Activated CD8-positive, alpha-beta memory T cell treated with anti-CD3 and anti-CD28 coated beads, Interleukin-2, amount 50 U/mL, for 1 hour (primary cell): ENCODE data around the gene COA8.

ENCODE experiments used
- DNase-seq: peaks from one replicate; pipeline ENCODE4 v3.0.0-alpha.2; 2020; ENCODE audit errors: extremely low read depth

COA8 gene

DNA sequence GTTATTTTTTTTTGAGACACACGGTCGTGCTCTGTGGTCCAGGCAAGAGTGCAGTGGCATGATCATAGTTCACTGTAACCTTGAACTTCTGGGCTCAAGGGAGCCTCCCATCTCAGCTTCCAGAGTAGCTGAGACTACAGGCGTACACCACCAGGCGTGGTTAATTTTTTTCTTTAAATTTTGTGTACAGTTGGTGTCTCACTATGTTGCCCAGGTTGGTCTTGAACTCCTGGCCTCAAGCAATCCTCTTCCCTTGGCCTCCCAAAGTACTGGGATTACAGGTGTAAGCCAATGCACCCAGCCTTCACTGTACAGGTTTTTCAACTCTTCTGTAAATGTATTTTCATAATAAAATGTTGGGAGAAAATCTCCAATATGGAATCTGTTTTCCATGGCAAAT is 60.5 kb downstream of the COA8 start:
- DNase-seq: no peak

DNA sequence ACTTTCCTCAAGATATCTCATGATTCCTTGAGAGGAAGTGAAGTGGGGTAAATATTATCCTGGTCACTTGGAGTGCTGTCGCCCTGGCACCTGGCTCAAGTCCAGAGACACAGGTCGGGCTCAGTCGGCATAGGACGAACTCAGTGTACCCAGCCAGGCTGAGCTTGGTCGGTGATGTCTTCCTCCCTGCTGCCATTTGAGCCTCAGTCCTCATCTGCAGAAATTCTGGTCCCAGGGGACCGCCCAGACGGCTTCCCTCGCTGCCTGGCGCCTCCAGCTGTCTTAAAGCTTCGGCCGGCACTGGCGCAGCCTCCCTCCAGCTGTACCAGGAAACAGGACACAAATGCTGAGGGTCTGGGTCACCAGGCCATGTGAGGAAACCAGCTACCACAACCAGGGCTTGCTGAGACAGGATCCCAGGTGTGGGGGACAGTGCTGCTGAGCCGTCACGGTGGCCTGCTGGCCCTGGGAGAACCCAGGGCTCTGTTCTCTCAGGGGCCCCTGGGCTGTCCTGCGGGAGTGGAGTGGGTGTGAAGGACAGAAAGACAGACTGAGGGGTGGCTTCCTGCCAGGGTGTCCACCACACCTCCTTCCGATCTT is 61.2 kb downstream of the COA8 start:
- DNase-seq: no peak

DNA sequence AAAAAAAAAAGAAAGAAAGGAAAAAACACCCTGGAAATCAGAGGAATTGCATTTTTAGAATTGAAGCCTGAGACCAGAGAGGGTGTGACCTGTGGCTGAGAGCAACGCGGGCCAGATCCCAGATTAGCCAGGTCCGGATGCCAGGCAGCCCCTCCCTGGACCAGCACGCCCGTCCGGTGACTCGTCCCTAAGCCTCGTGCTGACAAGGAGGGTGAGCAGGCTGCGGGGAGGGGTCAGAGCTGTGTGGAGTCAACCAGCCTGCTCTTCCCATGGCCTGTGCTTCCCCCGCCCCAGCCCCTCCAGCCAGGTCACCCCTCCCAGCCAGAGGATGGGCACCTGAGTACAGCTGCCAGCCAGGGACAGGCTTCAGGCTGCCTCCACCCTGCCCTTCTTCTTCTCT is 62.1 kb downstream of the COA8 start:
- DNase-seq: no peak

DNA sequence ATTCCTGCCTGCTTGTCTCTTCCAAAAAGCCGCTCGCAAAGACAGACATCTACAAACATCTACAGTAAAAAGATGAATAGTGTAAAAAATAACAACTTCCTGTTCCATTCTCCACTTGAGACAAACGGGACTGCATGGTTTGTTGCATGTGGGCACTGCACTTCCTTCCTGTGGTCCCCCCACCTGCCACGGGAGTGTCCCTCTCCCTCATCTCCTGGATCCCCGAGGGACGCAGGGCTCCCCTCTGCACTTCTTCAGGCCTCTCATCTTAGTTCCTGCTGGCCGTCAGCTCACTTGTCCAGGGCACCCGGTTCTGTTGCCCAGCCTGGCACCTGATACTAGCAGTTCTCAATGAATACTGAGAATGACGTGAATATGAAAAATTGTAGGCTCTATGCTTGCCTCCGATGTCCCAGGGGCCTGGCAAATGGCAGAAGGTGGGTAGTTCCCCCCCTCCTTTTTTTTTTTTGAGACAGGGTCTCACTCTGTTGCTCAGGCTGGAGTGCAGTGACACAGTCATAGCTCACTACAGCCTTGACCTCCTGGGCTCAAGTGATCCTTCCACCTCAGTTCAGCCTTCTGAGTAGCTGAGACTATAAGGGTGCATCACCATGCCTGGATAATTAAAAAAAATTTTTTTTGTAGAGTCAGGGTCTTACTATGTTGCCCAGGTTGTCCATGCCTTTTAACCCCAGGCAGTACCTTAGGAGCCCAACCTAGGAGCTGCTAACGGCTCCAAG is 62.8 kb downstream of the COA8 start:
- no peak for DNase-seq

DNA sequence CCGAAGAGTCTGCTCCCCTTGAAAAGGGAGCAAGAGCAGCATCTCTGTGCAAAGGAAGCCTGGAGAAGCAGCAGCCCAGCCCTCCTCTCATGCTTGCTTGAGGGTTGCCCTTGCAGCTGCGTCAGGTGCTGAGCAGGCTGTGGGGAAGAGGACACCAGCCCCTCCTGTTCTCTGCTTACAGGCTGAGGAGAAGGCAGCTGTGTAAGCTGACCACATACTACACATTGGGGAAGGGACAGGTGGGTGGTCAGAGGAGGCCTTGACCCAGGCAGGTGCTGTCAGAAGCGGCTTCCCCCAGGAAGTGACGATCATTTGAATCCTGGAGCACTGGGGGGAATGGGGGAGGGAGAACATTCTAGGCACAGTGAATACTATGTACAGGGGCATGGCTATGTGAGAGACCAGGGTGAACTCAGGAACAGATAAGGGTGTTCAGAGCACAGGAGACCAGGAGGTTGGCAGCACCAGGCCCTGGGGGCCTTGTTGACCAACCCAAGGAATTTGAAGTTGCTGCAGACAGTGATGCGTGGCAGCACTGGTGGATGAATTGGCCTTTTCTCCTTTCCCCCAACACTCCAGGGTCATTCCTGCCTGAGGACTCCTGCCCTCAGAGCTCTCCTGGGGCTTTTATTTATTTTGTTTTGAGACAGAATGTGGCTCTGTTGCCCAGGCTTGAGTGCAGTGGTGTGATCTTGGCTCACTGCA is 63.5 kb downstream of the COA8 start:
- DNase-seq: no peak

DNA sequence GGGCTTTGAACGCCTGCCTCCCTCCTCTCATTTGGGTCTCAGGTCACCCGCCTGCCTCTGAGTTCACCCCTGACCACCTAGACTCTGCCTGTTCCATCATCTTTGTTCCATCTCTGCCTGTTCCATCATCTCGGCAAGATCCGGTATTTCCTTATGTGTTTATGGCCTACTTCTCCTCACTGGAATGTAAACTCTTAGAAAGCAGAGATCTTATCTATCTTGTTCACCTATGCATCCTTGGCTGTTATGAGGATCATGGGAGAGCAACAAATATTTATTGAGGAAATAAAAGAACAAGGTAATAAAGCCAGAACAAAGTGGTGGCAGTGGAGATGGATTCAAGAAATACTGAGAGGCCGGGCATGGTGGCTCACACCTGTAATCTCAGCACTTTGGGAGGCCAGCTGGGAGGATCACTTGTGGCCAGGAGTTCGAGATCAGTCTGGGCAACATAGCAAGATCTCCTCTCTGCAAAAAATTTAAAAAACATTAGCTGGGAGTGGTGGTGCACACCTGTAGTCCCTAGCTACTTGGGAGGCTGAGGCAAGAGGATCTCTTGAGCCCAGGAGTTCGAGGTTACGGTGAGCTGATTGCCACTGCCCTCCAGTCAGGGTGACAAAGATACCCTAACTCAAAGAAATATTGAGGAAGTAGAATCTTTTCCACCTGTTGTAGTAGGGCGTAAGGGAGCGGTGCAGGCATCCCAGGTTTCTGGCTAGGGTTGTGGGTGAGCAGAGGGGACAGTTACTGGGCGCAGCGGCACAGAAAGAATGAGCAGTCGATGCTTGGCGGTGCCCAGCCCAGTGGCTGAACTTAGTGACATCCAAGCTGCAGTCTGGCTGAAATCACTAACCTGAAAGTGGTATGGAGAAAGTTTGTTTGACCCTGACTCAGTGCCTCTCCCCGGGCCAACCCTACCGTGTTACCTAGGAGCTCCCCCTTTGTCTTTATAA is 64.6 kb downstream of the COA8 start:
- no peak for DNase-seq

DNA sequence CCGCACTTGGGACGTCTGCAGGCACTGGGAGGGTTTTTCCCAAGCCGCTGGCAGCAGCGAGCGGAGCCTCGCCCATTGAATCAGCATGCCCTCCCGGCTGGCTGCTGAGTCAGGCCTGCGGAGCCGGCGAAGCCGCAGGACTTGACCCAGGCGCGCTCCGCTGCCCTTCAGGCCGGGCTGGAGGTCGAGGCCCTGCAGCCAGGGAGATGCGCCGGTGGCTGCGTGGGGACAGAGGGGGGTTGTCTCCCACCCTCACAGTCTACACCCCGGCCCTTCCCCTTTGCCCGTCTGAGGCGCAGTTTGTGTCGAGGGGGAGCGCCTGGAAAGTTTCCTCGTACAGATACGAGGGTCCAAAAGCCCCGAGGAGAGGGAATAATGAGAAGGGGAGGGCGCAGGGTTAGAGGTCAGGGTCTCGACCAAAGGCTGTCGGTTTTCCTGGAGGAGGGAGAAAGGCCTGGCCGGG is 65.5 kb downstream of the COA8 start:
- no peak for DNase-seq

DNA sequence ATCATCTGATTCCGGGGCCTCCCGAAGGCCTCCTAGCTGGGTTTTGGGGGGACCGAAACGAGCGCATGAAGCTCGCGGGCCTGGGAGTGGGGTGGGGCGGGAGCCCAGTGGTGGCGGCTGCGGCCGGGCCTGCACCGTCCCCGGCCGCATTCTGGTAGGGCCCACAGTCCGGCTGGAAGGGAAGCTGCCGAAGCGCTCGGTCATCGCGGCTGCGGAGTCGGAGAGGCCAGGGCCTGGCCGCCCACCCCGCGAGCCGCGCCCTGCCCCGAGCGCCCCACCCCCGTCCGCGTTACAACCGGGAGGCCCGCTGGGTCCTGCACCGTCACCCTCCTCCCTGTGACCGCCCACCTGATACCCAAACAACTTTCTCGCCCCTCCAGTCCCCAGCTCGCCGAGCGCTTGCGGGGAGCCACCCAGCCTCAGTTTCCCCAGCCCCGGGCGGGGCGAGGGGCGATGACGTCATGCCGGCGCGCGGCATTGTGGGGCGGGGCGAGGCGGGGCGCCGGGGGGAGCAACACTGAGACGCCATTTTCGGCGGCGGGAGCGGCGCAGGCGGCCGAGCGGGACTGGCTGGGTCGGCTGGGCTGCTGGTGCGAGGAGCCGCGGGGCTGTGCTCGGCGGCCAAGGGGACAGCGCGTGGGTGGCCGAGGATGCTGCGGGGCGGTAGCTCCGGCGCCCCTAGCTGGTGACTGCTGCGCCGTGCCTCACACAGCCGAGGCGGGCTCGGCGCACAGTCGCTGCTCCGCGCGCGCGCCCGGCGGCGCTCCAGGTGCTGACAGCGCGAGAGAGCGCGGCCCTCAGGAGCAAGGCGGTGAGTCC is 66.1 kb downstream of the COA8 start, which contains the start of gene KLC1:
Gene KLC1 (plus strand): TSS at position 528 of the 819 bp plus-strand sequence. CDS start 25,354 bp downstream, outside the sequence.
- DNase-seq: peak; percentile 40

DNA sequence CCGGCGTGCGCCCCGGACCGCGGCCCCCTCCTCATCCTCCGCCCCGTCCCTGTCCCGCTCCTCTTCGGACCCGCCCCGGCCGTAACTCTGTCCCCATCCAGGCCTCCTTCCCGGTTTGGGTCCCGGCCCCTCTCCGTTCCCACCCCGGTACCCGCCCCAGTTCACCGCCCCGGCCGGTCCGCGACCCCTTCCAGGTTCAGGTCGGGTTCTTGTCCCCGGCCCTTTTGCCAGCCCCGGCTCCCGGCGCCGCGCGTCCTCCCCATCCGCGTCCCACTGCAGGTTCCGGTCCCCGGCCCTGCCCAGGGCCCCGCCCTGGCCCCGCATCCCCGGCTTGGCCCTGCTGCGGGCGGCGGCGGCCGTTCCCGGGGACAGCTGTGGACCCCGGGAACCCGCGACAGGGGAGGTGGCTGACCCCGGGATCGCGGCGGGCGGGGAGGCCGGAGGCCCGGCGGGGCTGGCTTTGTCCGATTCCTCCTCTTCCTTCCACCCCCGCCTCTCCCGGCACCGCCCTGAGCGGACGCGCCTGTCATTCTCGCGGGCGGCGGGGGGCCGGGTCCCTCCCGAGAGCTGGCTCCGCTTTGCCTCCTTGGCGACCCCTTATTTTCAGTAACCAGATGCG is 66.9 kb downstream of the COA8 start:
- no peak for DNase-seq

DNA sequence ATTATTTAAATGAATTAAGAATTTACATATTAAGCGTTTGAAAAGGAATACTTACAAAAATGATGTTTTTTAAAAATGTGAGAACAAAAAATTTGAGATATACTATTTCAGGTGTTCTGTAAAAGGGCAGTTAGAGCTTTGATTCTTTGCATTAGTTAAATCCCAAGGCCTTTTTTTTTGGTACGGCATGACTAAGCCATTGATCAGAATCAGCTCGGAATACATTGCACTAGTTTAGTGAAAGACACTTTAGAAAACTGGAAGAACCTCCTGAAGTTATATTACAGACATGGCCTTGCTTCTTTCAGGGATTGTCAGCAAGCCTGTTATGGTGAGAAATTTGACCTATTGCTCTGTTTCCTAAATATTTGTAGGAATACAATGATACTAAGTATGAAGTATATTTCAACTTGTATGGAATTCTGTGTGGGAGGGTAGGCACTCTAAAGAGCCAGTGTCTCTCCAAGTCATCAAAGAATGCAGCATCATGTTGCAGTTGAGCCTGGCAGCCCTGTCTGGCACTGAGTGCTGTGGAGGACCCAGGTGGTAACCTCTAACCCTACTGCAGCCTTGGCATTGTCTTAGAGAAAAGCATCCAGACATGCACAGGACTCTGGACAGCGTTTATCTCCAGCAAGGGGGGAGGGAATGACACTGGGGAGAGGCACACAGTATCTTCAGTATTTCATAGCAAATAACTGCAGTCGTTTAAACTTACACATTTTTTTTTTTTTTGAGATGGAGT is 67.8 kb downstream of the COA8 start:
- DNase-seq: no peak

DNA sequence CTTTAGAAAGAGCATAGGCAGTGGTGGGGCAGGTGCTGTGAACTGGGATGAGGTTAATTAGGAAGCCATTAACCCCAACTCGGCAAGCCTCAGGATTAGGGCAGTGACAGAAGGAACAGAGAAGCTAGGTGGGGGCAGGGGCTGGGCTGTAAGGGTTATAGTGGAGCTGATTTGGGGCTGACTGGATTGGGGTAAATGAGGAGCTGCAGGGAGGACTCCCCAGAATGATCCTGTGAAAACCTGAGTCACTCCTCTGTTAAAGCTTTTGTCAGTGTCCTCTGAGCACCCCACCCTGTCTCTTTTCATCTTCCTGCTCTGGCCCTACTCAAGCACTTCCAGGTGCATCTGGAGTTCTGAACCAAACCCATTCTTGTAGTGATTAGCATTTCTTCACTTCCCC is 70.6 kb downstream of the COA8 start:
- no peak for DNase-seq

DNA sequence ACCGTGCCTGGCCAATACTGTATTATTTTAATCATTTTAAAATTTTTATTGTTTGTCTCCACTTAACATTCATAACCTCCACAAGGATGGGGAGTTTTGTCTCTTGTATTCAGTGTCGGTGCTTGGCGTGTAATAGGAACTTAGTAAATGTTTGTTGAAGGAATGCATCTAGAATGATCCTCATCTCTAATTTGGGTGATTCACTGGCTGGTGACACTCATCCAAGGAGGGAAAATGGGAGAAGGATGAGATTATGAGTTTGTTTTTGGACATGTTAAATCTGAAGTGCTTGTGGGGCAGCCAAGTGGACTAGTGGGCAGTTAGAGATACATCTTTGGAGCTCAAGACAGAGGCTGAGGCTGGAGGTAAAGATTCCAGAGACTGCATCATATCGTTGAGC is 71.4 kb downstream of the COA8 start:
- DNase-seq: no peak

DNA sequence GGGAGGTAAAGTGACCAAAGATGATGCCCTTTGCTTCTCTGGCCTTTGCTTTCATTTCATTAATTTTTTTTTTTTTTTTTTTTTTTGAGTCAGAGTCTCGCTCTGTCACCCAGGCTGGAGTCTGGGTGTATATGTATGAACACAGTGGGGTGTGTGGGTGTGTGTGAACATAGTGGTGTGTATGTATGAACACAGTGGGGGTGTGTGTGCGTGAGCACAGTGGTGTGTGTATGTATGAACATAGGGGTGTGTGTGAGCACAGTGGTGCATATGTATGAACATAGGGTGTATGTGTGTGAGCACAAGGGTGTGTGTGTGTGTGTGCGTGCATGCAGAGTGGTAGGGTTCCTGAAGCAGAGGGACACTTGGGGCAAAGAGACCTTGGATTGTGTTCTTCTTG is 75.8 kb downstream of the COA8 start:
- DNase-seq: no peak
